Breast epithelium (tissue), 3 donors: ENCODE measurements around the gene CADM1.

ENCODE experiments used
- POLR2A ChIP-seq: fragments of 450-650 bp; IDR thresholded peaks from one replicate; pipeline ENCODE4 v1.6.1; 2016; ENCODE audit warnings: antibody characterized with exemption, mild to moderate bottlenecking, moderate library complexity
- TF ChIP-seq, protein P1 (sequence below), 3 donors: fragments of 450-650 bp; IDR thresholded peaks; one replicate each; pipeline ENCODE4 v1.5.1; 2016 to 2017; ENCODE audit warnings: antibody characterized with exemption in 3 of 3, mild to moderate bottlenecking in 3 of 3, moderate library complexity in 3 of 3

DNA sequence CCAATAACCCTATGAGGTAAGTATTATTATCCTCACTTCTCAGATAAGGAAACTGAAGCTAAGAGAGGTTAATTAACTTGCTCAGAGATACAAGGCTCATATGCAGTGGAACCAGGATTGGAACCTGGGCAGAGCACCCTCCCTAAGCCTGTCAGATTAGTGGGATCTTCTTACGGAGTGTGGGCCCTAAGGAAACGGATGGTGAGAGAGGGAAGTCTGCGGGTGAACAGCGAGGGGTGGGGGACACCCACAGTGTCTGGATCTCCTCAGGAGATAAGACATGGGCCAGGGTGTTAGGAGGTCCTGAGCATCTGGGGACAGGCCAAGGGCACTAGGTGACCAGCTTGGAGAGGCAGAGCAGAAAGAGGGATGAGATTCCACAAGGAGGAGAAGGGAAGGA lies 376.0 kb downstream of the CADM1 start:
- TF ChIP-seq POLR2A = no peak
- TF ChIP-seq, protein P1, sequence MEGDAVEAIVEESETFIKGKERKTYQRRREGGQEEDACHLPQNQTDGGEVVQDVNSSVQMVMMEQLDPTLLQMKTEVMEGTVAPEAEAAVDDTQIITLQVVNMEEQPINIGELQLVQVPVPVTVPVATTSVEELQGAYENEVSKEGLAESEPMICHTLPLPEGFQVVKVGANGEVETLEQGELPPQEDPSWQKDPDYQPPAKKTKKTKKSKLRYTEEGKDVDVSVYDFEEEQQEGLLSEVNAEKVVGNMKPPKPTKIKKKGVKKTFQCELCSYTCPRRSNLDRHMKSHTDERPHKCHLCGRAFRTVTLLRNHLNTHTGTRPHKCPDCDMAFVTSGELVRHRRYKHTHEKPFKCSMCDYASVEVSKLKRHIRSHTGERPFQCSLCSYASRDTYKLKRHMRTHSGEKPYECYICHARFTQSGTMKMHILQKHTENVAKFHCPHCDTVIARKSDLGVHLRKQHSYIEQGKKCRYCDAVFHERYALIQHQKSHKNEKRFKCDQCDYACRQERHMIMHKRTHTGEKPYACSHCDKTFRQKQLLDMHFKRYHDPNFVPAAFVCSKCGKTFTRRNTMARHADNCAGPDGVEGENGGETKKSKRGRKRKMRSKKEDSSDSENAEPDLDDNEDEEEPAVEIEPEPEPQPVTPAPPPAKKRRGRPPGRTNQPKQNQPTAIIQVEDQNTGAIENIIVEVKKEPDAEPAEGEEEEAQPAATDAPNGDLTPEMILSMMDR (IDR thresholded peaks at IDR 0.05) = no peak
